ENCODE measurements around the gene LMTK2.

GRCh38 chr7:98102170-98102569 is 4.5 kb upstream of the LMTK2 start:
- TF ChIP-seq POLR2A (IDR thresholded peaks at IDR 0.05; ENCODE audit: low read depth, low read length) (no peak), POLR2AphosphoS5 (IDR thresholded peaks at IDR 0.05; ENCODE audit: low read depth, low read length) (no peak), TAF1 (IDR thresholded peaks at IDR 0.05; ENCODE audit: low read depth, low read length) (no peak)
